ENCODE results near the gene ARL2.

GRCh38 chr11:65066315-65066714, 52.4 kb downstream of the ARL2 start:
- TF ChIP-seq CTCF (IDR thresholded peaks at IDR 0.05; ENCODE audit: insufficient read depth, low read length), result no peak
- TF ChIP-seq, protein P1, sequence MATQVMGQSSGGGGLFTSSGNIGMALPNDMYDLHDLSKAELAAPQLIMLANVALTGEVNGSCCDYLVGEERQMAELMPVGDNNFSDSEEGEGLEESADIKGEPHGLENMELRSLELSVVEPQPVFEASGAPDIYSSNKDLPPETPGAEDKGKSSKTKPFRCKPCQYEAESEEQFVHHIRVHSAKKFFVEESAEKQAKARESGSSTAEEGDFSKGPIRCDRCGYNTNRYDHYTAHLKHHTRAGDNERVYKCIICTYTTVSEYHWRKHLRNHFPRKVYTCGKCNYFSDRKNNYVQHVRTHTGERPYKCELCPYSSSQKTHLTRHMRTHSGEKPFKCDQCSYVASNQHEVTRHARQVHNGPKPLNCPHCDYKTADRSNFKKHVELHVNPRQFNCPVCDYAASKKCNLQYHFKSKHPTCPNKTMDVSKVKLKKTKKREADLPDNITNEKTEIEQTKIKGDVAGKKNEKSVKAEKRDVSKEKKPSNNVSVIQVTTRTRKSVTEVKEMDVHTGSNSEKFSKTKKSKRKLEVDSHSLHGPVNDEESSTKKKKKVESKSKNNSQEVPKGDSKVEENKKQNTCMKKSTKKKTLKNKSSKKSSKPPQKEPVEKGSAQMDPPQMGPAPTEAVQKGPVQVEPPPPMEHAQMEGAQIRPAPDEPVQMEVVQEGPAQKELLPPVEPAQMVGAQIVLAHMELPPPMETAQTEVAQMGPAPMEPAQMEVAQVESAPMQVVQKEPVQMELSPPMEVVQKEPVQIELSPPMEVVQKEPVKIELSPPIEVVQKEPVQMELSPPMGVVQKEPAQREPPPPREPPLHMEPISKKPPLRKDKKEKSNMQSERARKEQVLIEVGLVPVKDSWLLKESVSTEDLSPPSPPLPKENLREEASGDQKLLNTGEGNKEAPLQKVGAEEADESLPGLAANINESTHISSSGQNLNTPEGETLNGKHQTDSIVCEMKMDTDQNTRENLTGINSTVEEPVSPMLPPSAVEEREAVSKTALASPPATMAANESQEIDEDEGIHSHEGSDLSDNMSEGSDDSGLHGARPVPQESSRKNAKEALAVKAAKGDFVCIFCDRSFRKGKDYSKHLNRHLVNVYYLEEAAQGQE (IDR thresholded peaks at IDR 0.05; ENCODE audit: insufficient replicate concordance, low read depth), result no peak
- no peak for TF ChIP-seq POLR2AphosphoS5 (IDR thresholded peaks at IDR 0.05; ENCODE audit: low read depth)
- TF ChIP-seq SPI1 (IDR thresholded peaks at IDR 0.05; ENCODE audit: borderline replicate concordance, low read depth), result no peak

Measured in HL-60 (cell line).